SH-SY5Y (cell line): ENCODE data around the gene PGBD4.

Experiments used
- GATA2 ChIP-seq: IDR thresholded peaks from 2 replicates; pipeline ENCODE4 v1.6.1; 2011; ENCODE audit warnings: mild to moderate bottlenecking, low read depth, low read length
- GATA3 ChIP-seq: IDR thresholded peaks from 2 replicates; pipeline ENCODE4 v1.6.1; 2011; ENCODE audit warnings: low read depth, mild to moderate bottlenecking, low read length, moderate library complexity

DNA sequence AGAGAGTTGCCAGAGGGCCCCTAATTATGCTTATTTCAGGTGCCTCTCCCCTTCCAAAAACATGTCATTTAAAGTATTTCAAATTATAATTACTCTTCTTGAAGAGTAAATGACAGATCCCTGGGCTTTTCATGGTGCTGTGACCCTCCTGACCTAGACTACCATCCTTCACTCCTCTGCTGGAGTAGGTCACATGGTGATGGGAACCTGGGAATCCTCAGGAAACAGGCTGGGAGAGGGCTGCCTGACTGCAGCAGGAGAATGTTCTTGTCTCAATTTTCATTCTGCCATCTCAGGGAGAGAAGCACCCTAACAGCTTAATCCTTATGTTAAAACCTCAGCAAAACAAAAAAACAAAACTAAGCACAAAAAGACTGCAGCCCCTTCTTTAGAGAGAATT lies 24.6 kb downstream of the PGBD4 start:
- TF ChIP-seq GATA2, result no peak
- no peak for TF ChIP-seq GATA3
